T-cell (primary cell): ENCODE measurements around the gene HSDL1. TPM values are rescaled to one million over a fixed set of nuclear protein-coding genes. Genes with fewer than 3 reads are reported as not detected.

Experiments
- ATAC-seq, 4 experiments: fragments of 200-7000 bp in 3 of 4; fragments of 150-1000 bp in 1 of 4; cut with Tn5 transposase; replicated peaks in 1 of 4; 1 replicate in 3 of 4; 2 replicates in 1 of 4; pipeline ENCODE4 v1.10.0; 2021; ENCODE audit warnings: moderate library complexity in 3 of 4, mild to moderate bottlenecking in 2 of 4, moderate number of reproducible peaks in 1 of 4
- CTCF ChIA-PET, 2 donors: fragments of 300-600 bp; sonication (Branson Sonifier 250); formaldehyde crosslinking; loops; one replicate each; lab custom pipeline; 2022; ENCODE audit warnings: antibody characterized with exemption in 2 of 2; lab: Charles Lee
- POLR2A ChIA-PET, 2 donors: fragments of 300-600 bp; sonication (Branson Sonifier 250); formaldehyde crosslinking; loops; one replicate each; lab custom pipeline; 2022; ENCODE audit warnings: antibody characterized with exemption in 2 of 2; lab: Charles Lee
- DNase-seq, 35 experiments: peaks; one replicate each; pipeline versions ENCODE4 v3.0.0 to v3.0.0-alpha.2; 2013 to 2023
- H3K27ac ChIP-seq: one replicate; pipeline ENCODE4 v1.5.1; 2013; ENCODE audit warnings: low read length
- H3K27me3 ChIP-seq, 2 experiments: replicated peaks in 1 of 2; 1 replicate in 1 of 2; 2 replicates in 1 of 2; pipeline versions ENCODE4 v1.6.1 to v1.7.0; 2013; ENCODE audit warnings: low read length in 1 of 2, mixed read lengths in 1 of 2; ENCODE audit not compliant: control insufficient read depth in 2 of 2, insufficient read depth in 2 of 2; ENCODE audit errors: extremely low read depth in 1 of 2
- H3K36me3 ChIP-seq, 2 donors: 1 replicate in 1 of 2; 2 replicates in 1 of 2; pipeline versions ENCODE4 v1.6.1 to v1.7.0; 2013; ENCODE audit warnings: low read length in 1 of 2; ENCODE audit not compliant: control insufficient read depth in 2 of 2, insufficient read depth in 1 of 2; ENCODE audit errors: extremely low read depth in 1 of 2
- H3K4me1 ChIP-seq, 2 experiments: 1 replicate in 1 of 2; 2 replicates in 1 of 2; pipeline versions ENCODE4 v1.6.1 to v1.7.0; 2013; ENCODE audit warnings: low read length in 2 of 2, mixed read lengths in 1 of 2; ENCODE audit not compliant: insufficient read depth in 2 of 2, control insufficient read depth in 1 of 2; ENCODE audit errors: extremely low read depth in 1 of 2
- H3K4me3 ChIP-seq, 2 donors: 1 replicate in 1 of 2; 2 replicates in 1 of 2; pipeline versions ENCODE4 v1.5.1 to v1.7.0; 2013; ENCODE audit warnings: mild to moderate bottlenecking in 2 of 2, low read length in 1 of 2, moderate library complexity in 1 of 2; ENCODE audit not compliant: control insufficient read depth in 1 of 2; ENCODE audit errors: extremely low read depth in 1 of 2
- H3K9me3 ChIP-seq: 2 replicates; pipeline ENCODE4 v1.7.0; 2013
- H3K27ac Mint-ChIP-seq, 2 donors: one replicate each; pipeline ENCODE4 v1.8.0; 2020 to 2021; ENCODE audit warnings: mild to moderate bottlenecking in 2 of 2, mixed read lengths in 2 of 2
- H3K27me3 Mint-ChIP-seq, 2 donors: one replicate each; pipeline ENCODE4 v1.8.0; 2021 to 2022; ENCODE audit warnings: mixed read lengths in 2 of 2
- H3K36me3 Mint-ChIP-seq: one replicate; pipeline ENCODE4 v1.8.0; 2021; ENCODE audit warnings: mixed read lengths
- H3K4me1 Mint-ChIP-seq, 3 donors: one replicate each; pipeline ENCODE4 v1.8.0; 2020 to 2022; ENCODE audit warnings: mixed read lengths in 3 of 3, mild to moderate bottlenecking in 1 of 3
- H3K4me3 Mint-ChIP-seq, 3 donors: one replicate each; pipeline ENCODE4 v1.8.0; 2020 to 2022; ENCODE audit warnings: mild to moderate bottlenecking in 3 of 3, mixed read lengths in 3 of 3, moderate library complexity in 3 of 3
- H3K9me3 Mint-ChIP-seq, 3 donors: one replicate each; pipeline ENCODE4 v1.8.0; 2020 to 2022; ENCODE audit warnings: mixed read lengths in 3 of 3
- WGBS: methylation state at CpG from one replicate; pipeline ENCODE4 v1.1.5; 2013; ENCODE audit warnings: missing lambda C conversion rate; ENCODE audit not compliant: insufficient coverage; 5-methylcytosine and 5-hydroxymethylcytosine counted together
- total RNA-seq, 35 experiments: library from RNA in 6 of 35; stranded (reverse) in 6 of 35; fragments of 120-200 nt in 1 of 35; gene quantifications; one replicate each; pipeline versions ENCODE4 v1.2.1 to v1.2.4 and lab custom pipeline; 2013 to 2026

The HSDL1 gene
- total RNA-seq, 5 donors from 2014 or later (not counting 1 experiment from before 2014, with no cell fraction given): 11.9 to 23.5 (median 20.4) TPM

DNA sequence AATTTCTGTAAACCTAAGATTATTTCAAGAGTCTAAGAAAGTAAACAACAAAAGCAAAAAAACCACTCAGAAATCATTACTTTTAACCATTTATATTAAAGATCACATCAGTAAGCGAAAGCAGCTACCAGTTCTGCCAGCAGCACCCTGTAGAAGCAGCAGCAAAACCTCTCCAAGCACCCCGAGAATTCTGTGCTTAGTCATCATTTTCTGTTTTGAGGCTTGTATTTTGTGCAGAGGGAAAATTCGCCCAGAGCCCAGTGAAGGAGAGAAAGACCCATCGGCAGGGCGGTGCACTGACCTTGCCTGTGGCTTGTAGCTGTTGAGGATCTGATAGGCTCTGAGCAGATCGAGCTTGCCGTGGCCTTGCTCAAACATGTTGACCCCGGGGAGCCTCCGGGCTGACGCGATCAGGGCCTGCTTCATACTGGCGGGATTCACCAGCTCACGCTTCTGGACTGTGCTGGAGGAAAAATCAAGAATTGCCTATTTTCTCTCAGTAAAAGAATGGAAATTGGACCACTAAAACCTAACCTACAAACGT, 63.5 kb downstream of the HSDL1 start:
- ChIA-PET POLR2A (no interaction called here), CTCF (interaction anchor here in 1 of 2 donors (0.6 kb wide), 1 partner anchor 11 kb away, joined by 3 read pairs; no protein-coding TSS in a partner anchor)
- Histone ChIP-seq H3K4me1 (peaks cover 0 to 11% of the 10 kb centered on the region in 2 experiments), H3K4me3 (no peak overlapping the region), H3K9me3 (no peaks in the 10 kb centered on the region), H3K27me3 (no peaks in the 10 kb centered on the region), H3K27ac (no peak overlapping the region), H3K36me3 (peaks cover 15 to 79% of the 10 kb centered on the region in 2 donors)
- peaks cover 31 to 44% (median 31%) of the 10 kb centered on the region in 3 donors for H3K4me1 Mint-ChIP-seq
- no peak overlapping the region for H3K4me3 Mint-ChIP-seq
- ATAC-seq (no peak), DNase-seq (no peak)
- WGBS: 98% methylated on average over 4 of the region's 14 CpGs
- no peak overlapping the region for H3K27ac Mint-ChIP-seq
- peaks cover 59% of the 10 kb centered on the region for H3K36me3 Mint-ChIP-seq
- H3K9me3 Mint-ChIP-seq: no peaks in the 10 kb centered on the region
- no peaks in the 10 kb centered on the region for H3K27me3 Mint-ChIP-seq

DNA sequence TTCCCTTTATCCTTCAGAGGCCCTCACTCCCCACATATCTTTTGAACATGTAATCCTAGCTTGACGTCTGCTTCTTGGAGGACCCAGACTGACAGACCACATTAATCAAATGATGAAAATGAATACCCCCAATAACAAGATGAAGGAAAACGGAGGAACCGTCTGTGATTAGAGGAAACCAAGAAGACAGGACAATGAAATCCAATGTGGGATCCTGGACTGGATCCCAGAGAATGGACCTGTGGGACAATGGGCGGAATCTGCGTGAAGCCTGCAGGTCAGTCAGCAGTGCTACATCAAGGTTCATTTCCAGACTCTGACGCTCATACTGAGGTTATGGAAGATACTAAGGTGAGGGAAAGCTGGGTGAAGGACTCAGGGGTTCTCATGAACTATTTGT, 64.2 kb downstream of the HSDL1 start:
- Histone ChIP-seq H3K27me3 (no peaks in the 10 kb centered on the region), H3K4me1 (peaks cover 0 to 6% of the 10 kb centered on the region in 2 experiments), H3K9me3 (no peaks in the 10 kb centered on the region), H3K27ac (no peak overlapping the region), H3K4me3 (no peak overlapping the region), H3K36me3 (peaks cover 11 to 77% of the 10 kb centered on the region in 2 donors)
- no peak overlapping the region for H3K4me3 Mint-ChIP-seq
- H3K27ac Mint-ChIP-seq: peak overlapping the region in 1 of 2 donors; percentile 27
- WGBS: 95% methylated on average over 5 of the region's 6 CpGs
- no peaks in the 10 kb centered on the region for H3K27me3 Mint-ChIP-seq
- peaks cover 26 to 41% (median 26%) of the 10 kb centered on the region in 3 donors for H3K4me1 Mint-ChIP-seq
- H3K36me3 Mint-ChIP-seq: peaks cover 60% of the 10 kb centered on the region
- POLR2A ChIA-PET: interaction anchor here in 1 of 2 donors (0.5 kb wide), 1 partner anchor 31 kb away, joined by 5 read pairs; no protein-coding TSS in a partner anchor
- no peaks in the 10 kb centered on the region for H3K9me3 Mint-ChIP-seq
- ATAC-seq: no peak
- no peak for DNase-seq
- CTCF ChIA-PET: no interaction called here

DNA sequence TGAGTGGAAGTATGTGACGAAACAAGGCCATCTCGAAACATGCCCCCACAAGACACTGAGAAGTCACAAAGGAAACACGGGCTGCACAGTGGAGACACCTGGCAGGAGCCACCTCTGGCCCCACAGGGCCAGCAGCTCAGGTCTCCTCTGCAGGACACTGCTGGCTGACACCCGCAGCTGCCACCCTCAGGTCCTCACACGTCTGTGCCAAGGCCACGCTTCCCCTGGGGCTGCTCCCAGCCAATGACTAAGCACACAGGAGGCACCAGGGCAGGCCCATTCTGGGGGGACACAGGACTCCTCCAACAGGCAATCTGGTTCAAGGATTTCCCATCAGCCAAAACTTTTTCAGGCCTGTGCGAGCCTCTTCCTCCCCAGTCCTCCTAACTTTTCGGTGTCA, 64.6 kb downstream of the HSDL1 start:
- Histone ChIP-seq H3K27me3 (no peaks in the 10 kb centered on the region), H3K4me1 (peaks cover 0 to 6% of the 10 kb centered on the region in 2 experiments), H3K4me3 (no peak overlapping the region), H3K9me3 (no peaks in the 10 kb centered on the region), H3K27ac (no peak overlapping the region), H3K36me3 (peaks cover 11 to 79% of the 10 kb centered on the region in 2 donors)
- peaks cover 64% of the 10 kb centered on the region for H3K36me3 Mint-ChIP-seq
- H3K9me3 Mint-ChIP-seq: no peaks in the 10 kb centered on the region
- ChIA-PET POLR2A (no interaction called here), CTCF (interaction anchor here (0.5 to 0.6 kb wide), 2 partner anchors 35 to 63 kb away, joined by 3 to 4 read pairs; no protein-coding TSS in a partner anchor)
- H3K4me1 Mint-ChIP-seq: peaks cover 25 to 40% (median 25%) of the 10 kb centered on the region in 3 donors
- ATAC-seq (no peak), DNase-seq (no peak)
- H3K27me3 Mint-ChIP-seq: no peaks in the 10 kb centered on the region
- WGBS: 91% methylated on average over 8 of the region's 8 CpGs
- no peak overlapping the region for H3K27ac Mint-ChIP-seq
- H3K4me3 Mint-ChIP-seq: no peak overlapping the region

GRCh38 chr16:84079664-84080063, 65.3 kb downstream of the HSDL1 start:
- ChIA-PET CTCF (interaction anchor here (0.5 to 0.6 kb wide), 2 partner anchors 36 to 64 kb away, joined by 3 to 4 read pairs; no protein-coding TSS in a partner anchor), POLR2A (interaction anchor here in 1 of 2 donors (0.5 kb wide), 1 partner anchor 785 kb away, joined by 3 read pairs; no protein-coding TSS in a partner anchor)
- WGBS: 93% methylated on average over 6 of the region's 6 CpGs
- Histone ChIP-seq H3K9me3 (no peaks in the 10 kb centered on the region), H3K36me3 (peaks cover 11 to 85% of the 10 kb centered on the region in 2 donors), H3K27ac (no peak overlapping the region), H3K4me1 (peaks cover 0 to under 1% of the 10 kb centered on the region in 2 experiments), H3K4me3 (no peak overlapping the region), H3K27me3 (no peaks in the 10 kb centered on the region)
- Mint-ChIP-seq H3K9me3 (no peaks in the 10 kb centered on the region), H3K27me3 (no peaks in the 10 kb centered on the region), H3K4me1 (peaks cover 18 to 33% (median 20%) of the 10 kb centered on the region in 3 donors), H3K4me3 (no peak overlapping the region), H3K36me3 (peaks cover 67% of the 10 kb centered on the region), H3K27ac (no peak overlapping the region)
- no peak for DNase-seq
- no peak for ATAC-seq

DNA sequence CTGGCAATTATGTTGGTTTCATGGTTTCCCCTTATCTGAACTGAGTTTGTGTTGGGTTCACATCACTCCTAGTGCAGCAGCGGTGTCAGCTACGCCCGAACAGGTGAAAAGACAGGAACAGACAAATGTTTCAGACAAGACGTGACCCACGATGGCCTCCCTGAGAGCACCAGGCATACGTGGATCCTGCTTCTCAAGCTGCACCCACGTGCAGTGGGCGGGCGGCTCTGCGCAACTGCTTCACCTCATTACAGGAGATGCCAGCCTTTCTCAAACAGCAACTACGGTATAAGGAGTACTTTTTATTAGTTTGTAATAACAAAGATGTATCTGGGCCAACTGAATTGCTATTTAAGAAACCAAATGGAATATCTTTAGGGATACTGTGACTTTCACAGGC, 69.6 kb downstream of the HSDL1 start:
- Mint-ChIP-seq H3K27me3 (no peaks in the 10 kb centered on the region), H3K4me3 (no peak overlapping the region), H3K9me3 (no peaks in the 10 kb centered on the region), H3K4me1 (peaks cover 12 to 30% (median 19%) of the 10 kb centered on the region in 3 donors), H3K36me3 (peaks cover 66% of the 10 kb centered on the region), H3K27ac (no peak overlapping the region)
- ChIA-PET CTCF (no interaction called here), POLR2A (interaction anchor here in 1 of 2 donors (0.7 kb wide), 1 partner anchor 1677 kb away, joined by 4 read pairs; no protein-coding TSS in a partner anchor)
- Histone ChIP-seq H3K9me3 (no peaks in the 10 kb centered on the region), H3K4me3 (no peak overlapping the region), H3K27ac (no peak overlapping the region), H3K4me1 (no peaks in the 10 kb centered on the region), H3K27me3 (no peaks in the 10 kb centered on the region), H3K36me3 (peaks cover 0 to 85% of the 10 kb centered on the region in 2 donors)
- DNase-seq (no peak), ATAC-seq (no peak)
- WGBS: 100% methylated on average over 3 of the region's 11 CpGs

- H3K9me3 ChIP-seq: no peaks in the 10 kb centered on the region
- Mint-ChIP-seq H3K4me3 (no peak overlapping the region), H3K9me3 (no peaks in the 10 kb centered on the region), H3K4me1 (peaks cover 12 to 23% (median 15%) of the 10 kb centered on the region in 3 donors), H3K27ac (no peak overlapping the region), H3K36me3 (peaks cover 62% of the 10 kb centered on the region), H3K27me3 (no peaks in the 10 kb centered on the region)
- ATAC-seq: no peak
- H3K27ac ChIP-seq: no peak overlapping the region
- H3K27me3 ChIP-seq: no peaks in the 10 kb centered on the region
- peaks cover under 1 to 84% of the 10 kb centered on the region in 2 donors for H3K36me3 ChIP-seq
- no peak for DNase-seq
- CTCF ChIA-PET: no interaction called here
- POLR2A ChIA-PET: interaction anchor here in 1 of 2 donors (0.7 kb wide), 1 partner anchor 1678 kb away, joined by 4 read pairs; no protein-coding TSS in a partner anchor
- H3K4me1 ChIP-seq: no peaks in the 10 kb centered on the region
- WGBS: 94% methylated on average over 3 of the region's 3 CpGs
- H3K4me3 ChIP-seq: no peak overlapping the region
Measured at GRCh38 chr16:84074721-84075120, 70.3 kb downstream of the HSDL1 start.
